Smooth muscle cell of the brain vasculature (primary cell): ENCODE results near the gene TLK1.
A peak's percentile ranks its signal among the peaks of the same experiment; 100 is the strongest.

Experiments used
- DNase-seq: peaks from one replicate; pipeline ENCODE4 v3.0.0-alpha.2; 2012; ENCODE audit warnings: low read depth, low spot score

Gene TLK1

DNA sequence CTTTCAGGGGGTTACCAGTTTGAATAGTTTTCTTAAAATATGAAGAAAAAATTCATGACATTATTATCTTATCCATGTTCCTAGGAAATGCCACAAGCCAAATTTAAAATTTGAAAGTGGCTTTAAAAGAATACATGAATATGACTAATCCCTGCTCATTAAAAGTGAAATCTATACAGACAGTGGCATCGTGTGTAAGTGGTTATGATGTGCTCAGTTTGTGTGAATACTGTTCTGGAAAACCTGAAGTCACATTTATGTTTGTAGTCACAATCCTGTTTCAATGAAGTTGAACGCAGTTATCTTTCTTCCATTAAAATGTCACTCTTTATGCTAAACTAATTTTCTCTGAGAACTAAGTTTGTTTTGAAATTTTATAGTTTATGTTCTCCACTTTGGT, 155.9 kb downstream of the TLK1 start:
- no peak for DNase-seq

DNA sequence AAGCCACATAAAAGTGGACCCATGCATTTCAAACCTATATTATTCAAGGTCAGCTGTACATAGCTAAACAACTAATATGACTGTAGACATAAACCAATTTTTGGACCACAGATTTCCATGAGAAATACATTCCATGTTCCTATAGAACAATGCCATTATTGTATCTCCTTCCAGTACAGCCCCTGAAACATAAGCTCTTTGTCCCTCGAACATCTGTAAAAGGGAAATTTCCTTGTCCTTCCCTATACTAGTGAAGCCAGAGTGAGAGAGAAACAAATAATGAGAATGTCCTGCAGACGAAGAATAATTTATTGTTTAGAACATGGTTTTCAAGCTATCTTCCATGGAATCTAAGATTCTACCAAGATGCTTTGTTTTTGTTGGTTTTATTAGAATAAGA, 156.3 kb downstream of the TLK1 start:
- DNase-seq: no peak

DNA sequence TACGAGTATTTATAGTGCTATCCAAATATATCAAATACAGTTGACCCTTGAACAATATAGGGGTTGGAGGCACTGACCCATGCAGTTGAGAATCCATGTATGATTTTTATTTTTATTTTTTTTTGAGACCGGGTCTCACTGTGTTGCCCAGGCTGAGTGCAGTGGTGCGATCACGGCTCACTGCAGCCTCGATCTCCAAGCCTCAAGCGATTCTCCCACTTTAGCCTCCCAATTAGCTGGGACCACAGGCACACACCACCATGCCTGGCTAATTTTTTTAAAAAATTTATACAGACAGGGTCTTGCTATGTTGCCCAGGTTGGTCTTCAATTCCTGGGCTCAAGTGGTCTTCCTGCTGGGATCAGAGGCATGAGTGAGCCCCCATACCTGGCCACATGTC, 161.0 kb downstream of the TLK1 start:
- DNase-seq: no peak

DNA sequence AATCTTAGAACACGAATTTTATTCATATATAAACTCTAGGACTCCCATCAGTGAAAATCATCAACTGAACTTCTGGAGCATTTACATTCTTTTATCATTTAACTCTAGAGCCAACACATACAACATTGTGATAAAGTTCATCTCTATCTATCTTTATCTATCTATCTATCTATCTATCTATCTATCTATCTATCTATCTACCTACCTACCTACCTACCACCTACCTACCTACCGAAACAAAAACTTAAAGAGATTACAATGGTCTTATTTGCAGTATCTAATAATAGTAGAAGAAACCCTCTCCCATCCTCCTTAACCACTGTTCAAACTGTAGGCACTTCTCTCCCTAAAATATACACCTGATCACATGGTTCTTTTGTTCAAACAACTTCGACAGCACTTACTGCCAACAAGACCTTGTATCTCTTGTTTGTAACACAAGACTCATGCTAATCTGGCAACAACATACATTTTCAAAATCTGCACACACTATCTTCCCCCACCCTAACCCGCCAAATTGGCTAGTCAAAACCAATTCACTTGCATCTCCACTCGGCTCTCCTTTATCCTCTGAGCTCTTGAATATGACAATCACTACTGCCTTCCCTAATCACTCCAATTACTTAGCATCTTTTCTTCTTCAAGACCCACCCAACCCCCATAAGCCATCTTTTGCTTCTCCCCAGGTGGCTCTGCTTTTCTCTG, 162.6 kb downstream of the TLK1 start:
- no peak for DNase-seq

DNA sequence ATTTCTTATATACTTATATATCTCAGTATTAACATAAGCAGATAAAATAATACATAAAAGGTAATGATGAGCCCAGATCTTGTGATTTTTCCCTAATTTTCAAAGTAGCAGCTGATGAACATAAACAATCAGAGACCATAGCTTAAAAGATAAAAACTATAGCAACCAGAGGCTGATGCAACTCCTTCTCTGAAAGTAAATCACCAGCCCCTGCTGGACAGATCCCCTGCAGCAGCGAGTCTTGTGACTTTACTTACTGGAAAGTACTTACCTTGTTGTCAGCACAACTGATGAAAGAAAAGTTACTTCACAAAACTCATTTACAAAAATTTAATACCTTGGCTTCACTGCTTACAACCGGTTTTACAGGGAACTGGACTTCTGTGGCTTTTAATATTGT, 164.4 kb downstream of the TLK1 start:
- no peak for DNase-seq

DNA sequence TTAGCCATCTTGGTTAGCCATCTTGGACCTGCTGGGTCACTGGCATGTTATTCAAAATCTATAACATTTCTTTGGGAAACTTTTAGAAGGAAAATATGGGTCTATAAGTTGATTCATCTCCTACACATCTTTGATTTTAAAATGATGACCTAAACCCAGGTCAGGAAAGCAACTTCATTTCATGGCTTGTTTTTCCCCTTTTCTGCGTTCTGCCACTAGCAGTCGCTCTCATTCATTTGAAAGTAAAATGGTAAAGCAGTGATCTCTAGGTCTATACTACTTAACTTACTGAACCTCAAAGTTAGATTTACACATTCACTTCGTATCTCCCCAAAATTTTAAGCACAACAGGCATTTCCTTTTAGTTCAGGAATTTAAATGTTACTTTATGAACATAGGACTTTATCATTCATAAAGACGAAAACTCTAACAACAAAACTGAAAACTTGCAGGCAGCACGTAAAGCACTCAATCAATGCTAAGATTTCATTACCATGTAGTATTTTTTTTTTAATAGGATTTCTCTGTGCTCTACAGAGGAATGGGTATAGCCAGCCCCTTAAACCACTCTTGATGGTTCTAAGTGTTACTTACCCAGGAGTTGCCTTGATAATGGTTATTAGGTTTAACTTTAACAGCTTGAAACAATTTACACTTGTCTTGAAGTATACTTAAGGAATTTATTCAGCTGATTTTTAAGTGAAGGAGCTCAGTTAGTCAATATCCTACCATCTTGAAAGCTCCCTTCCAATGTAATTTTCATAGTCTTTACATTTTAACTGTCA, 169.1 kb downstream of the TLK1 start:
- no peak for DNase-seq

DNA sequence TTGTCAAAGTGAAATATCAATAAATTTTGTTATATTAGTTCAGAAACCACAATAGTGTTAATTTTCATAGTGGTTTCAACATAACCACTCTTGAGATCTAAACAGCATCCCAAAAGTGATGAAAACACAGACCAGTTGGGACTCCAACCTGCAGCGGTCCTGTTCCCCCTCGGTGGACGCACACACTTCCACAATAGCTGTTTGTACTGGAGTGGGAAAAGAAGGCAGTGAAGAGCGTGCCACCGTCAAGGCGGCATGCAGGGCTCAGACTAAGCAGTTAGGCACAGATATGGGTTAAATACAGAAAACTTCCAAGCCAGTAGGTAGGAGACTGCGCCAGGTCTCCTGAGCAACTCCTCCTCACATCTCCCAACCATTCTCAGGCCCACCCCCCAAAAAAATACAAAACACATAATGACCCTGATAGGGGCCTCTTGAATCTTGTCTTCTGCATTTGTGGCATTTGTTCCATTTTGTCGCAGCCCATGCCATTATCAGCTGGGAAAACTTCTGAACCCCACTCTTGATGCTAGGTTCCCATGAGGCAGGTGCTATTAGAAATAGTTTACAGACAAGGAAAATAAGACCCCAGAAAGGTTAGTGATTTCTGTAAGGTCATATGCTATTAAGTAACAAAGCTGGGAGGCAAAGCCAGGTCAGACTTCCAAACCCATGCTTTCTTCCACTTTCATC, 174.0 kb downstream of the TLK1 start:
- no peak for DNase-seq

DNA sequence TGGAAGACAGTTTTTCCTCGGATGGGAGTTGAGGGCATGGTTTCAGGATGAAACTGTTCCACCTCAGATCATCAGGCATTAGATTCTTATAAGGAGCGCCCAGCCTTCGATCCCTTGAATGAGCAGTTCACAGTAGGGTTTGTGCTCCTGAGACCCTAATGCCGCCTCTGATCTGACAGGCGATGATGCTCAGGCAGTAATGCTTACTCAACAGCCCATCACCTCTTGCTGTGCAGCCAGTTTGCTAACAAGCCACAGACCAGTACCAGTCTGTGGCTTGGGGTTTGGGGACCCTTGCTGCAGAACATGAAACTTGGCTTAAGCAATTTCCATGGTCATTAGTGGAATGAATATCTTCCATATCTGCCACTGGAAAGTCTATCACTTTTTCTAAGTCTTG, 175.3 kb downstream of the TLK1 start:
- DNase-seq: no peak

DNA sequence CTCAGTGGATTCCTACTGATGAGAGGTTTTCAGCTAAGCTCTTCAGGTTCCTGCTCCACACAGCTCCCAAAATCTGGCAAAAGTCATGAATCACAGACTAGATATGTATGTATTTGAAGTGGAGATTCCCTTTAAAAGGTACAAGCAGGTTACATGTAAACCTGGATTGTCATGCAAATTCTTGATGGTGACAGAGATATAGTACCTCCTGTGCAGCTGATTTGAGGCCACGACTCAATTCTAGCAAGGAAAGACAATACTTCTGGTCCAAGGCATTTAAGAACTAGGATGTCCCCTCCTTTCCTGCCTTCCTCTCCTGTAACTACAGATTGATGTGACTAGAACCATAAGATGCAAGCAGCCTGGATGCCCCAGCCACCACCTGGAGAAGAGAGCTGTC, 176.6 kb downstream of the TLK1 start:
- no peak for DNase-seq

DNA sequence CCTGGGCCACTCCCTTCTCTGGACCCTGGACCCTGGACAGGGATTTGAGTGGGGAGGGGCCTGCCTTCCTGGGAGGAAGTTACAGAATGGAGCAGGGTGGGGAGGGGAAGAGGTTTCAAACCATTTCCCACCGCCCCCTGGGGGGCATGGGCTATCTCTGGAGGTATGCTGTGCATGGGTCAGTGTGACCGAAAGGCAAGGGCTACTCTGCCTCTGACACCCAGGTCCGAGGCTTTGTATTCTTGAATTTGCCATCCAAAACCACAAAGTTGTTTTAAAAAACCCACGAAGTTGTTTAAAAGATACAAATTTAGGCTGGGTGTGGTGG, 184.8 kb downstream of the TLK1 start:
- no peak for DNase-seq

DNA sequence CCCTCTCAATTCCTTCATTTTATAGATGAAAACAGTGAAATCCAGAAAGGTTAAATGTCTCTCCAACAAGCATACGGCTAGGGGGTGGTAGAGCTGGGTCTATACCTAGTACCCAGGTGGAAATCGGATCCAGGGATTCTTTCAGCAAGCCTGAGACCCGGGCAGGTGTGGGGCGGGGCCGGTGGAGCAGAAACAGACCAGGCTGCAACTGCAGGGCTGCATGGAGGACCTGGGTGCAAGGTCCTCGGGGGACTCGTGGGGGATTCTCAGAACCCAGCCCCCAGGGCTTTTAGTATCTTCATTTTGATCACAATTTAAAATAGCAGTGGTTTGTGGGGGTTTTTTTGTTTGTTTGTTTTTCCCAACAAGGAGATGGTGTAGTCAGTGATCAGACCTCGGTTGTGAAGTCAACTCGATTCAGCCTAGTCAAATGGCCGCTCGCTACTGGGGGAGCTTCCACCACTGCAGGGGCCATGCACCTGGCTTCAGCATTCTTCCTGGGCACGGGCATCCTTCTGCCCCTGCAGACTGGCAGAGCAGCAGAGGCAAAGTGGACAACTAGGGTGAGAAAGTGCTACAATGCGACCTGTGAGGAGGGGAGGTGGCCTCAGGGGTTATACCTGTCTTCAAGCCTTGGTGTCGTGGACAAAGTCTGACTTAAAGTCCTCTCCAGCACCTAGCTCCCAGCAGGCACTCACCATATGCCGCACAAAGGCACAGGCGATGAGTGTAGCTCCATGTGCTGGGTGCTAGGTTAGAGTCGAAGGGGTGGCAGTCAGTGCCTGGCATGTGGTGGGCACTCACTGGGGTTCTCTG, 185.4 kb downstream of the TLK1 start:
- no peak for DNase-seq

DNA sequence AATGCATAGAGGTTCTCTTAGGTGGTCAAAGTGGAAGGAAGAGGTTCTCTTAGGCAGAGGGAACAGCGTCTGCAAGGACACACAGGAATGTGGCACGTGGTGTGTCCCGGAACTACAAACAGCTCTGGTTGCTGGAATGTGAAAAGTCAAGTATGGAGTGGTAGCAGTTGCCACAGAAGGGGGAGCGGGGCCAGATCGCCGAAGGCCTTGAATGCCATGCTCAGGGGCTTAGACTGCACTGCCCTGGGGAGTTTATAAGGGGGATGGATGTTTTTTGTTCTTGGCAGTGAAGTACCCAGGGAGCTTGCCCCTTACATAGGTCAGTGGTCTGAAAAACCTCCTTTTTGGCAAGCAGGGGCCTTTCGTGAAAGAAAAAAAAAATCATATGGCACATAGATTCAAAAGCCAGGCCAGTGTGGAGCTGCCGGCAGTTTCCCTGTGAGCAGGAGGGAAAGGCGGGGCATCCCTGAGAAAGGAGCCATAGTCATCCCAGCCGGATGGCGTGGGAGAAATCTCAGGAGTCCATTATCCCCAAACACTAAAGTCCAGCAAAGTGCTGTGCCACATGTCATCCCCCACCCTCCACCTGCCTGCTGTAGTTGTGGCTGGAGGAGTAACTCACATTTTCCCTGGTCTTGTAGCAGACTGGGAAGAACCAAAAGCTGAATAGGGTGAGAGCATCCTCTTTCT, 186.2 kb downstream of the TLK1 start:
- DNase-seq: no peak

DNA sequence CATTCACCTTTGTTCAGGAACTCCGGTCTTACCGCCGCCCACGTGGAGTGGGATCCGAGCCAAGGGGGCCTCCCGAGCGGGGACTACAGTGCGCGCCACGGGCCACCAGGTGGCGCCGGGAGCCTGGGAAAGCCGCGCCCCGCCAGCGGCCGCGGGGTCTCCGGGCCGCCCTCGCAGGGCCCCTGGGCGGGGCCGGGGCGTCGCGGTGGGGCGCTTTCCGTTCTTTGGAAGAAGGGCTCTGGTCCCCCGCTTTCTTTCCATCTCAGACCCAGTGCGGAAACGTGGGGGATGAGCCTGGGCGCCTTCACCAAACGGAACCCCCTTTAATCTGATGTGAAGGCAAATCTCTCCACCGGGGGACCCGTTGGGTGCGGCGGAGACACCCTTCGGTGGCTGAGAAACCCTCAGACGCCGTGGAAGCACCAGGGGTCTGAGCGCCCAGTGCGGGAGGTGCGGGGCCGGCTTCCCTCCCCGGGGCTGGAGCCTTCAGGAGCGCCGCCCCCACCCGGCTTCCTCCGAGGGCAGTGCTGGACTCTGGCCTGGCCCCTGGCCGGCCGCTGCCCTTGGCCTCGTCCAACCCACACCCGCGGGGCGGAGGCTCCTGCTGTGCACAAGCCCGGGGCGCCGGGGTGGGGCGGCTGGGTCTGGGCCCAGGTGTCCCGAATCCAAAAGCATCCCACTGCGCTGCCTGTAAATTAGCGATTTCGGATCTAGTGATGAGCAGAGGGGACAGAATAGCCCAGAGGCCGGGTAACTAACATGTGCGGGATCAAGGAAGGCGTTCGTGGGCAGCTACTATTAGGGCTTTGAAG, 187.0 kb downstream of the TLK1 start:
- peak; percentile 46 for DNase-seq

DNA sequence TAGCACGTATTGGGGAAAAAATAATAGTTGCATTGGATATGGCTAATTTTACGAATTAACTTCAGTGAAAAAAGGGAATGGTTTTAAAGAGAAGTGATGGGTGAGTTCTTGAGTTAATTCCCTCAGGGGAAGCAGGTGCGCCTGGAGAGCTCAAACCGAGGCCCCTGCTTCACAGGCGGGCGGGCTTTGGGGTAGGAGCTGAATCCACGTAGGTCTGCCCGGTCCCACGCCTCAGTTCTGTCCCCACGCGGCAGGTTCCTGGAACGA, 187.5 kb downstream of the TLK1 start:
- no peak for DNase-seq

DNA sequence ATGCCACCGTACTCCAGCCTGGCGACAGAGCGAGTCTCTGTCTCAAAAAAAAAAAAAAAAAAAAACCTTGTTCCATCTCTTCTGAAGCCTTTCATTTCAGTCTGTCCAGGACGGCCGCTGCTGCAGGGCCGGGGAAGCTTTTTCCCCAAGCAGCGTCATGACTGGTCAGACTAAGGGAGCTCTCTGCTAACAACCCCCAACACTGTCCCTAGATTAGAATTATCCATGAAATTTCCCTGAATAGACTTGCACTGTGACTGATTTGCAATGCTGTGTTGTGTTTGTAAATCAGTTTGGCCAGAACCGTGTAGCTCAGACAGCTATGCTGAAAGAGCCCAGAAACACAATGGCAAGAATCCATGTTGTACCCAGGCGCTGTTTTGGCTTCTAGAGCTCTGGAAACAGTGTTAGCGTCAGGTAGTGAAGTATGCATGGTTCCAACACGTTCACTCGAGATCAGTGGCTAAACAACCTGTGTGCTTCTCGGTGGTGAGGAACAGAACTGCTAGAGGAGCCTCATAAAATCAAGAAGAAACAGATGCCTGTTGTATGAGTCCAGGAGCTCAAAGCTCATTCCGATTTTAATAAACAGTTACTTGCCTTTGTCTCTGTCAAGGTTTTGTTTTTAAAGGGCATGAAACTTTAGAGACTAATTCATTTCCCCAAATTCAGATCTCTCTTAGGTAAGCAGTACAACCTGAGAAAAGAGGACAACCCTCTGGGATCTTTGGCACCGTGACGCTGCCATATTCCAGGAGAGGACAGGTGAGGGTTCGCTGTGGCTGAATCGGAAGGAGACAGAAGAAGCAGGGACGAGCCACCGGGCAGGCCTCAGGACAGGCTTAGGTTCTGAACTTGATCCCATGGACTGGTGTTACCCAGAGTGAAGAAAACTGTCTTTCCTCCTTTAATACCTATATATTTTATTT, 188.1 kb downstream of the TLK1 start:
- no peak for DNase-seq

DNA sequence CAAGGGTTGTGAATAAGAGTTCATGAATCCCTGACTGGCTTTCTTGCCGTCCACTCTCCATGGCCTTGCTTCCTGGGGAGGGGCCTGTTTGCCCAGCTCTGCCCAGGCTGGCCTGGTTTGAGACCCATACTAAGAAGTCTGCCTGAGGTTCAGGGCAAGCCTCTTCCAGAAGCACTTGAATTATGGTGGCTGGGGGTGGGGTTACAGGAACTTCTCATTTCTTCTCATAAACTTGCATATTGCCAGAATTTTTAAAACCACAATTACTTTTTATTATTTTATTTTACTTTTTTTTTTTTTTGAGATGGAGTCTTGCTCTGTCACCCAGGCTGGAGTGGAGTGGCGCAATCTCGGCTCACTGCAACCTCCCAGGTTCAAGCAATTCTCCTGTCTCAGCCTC, 189.6 kb downstream of the TLK1 start:
- DNase-seq: no peak

DNA sequence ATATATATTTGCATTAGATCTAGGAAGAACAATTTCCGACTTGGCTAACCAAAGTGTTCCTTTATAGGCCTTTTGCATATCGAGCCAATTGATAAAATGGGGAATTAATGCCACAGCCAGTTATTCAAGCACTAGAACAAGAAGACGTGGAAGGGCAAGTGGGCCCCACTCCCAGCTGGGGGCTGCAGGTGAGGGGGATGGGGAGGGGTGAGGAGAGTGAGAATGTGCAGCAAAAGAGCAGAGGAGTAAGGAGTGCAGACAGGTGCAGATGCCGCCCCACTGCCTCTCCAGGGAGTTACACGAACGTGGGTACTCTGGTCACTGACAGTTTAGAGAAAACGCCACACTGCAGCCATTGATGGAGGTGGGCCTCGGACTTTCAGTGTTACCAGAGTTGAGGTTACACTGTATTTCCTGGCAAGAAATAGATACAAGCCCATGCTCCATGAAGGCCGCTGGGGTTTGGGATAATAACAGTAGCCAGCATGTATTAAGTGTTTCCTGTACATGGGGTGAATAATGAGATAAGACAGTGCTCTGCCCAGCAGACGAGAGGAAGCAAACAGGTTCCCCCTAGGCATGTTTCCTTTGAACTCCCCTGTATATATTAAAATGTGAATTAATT, 190.7 kb downstream of the TLK1 start:
- no peak for DNase-seq

DNA sequence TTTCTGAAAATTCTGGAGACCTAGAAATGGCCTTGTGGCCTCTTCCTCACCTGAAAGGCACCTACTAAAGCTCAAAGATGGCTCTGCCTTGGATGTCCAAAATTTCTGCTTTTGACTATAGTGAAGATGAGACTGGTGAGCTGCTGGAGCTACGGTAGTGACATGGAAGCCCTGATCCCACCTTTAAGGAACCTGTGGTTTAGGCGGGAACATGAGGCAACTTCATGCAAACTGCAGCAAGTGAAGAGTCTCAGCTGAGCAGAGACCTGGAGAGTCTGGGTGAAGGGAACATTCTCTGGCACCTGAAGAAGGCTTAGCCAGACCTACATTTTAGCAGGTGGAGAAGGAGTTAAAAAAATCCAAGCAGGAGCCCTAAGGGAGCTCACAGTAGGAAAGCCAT, 191.7 kb downstream of the TLK1 start:
- no peak for DNase-seq
